Hepatocyte (in vitro differentiated cells): ENCODE data around the gene IRF4. TPM values are rescaled to one million over a fixed set of nuclear protein-coding genes. Genes with fewer than 3 reads are reported as not detected.

Source experiments
- DNase-seq: peaks from one replicate; pipeline ENCODE4 v3.0.0-alpha.2; 2016; ENCODE audit warnings: low spot score
- H2AFZ ChIP-seq: fragments of 200-600 bp; sonication (generic); 2 replicates; pipeline ENCODE4 v1.6.0; 2016; ENCODE audit warnings: antibody characterized with exemption, mild to moderate bottlenecking
- H3K27ac ChIP-seq: fragments of 200-600 bp; sonication (generic); 2 replicates; pipeline ENCODE4 v1.5.1; 2016; ENCODE audit warnings: mild to moderate bottlenecking
- H3K27me3 ChIP-seq: fragments of 200-600 bp; sonication (generic); 2 replicates; pipeline ENCODE4 v1.6.1; 2016
- H3K36me3 ChIP-seq: fragments of 200-600 bp; sonication (generic); replicated peaks from 2 replicates; pipeline ENCODE4 v1.5.1; 2016; ENCODE audit warnings: low read depth; ENCODE audit not compliant: insufficient read depth
- H3K4me1 ChIP-seq: fragments of 200-600 bp; sonication (generic); 2 replicates; pipeline ENCODE4 v1.5.1; 2016; ENCODE audit warnings: mild to moderate bottlenecking, moderate library complexity; ENCODE audit not compliant: insufficient read depth
- H3K4me2 ChIP-seq: fragments of 200-600 bp; sonication (generic); 2 replicates; pipeline ENCODE4 v1.6.0; 2016
- H3K4me3 ChIP-seq: fragments of 200-600 bp; sonication (generic); 2 replicates; pipeline ENCODE4 v1.5.1; 2016; ENCODE audit warnings: mild to moderate bottlenecking
- H3K79me2 ChIP-seq: fragments of 200-600 bp; sonication (generic); 2 replicates; pipeline ENCODE4 v1.6.0; 2017; ENCODE audit warnings: mild to moderate bottlenecking
- H3K9me2 ChIP-seq: fragments of 200-600 bp; sonication (generic); replicated peaks from 2 replicates; pipeline ENCODE4 v1.6.0; 2017; ENCODE audit warnings: mild to moderate bottlenecking; ENCODE audit not compliant: insufficient read depth
- H3K9me3 ChIP-seq: fragments of 200-600 bp; sonication (generic); 2 replicates; pipeline ENCODE4 v1.5.1; 2016; ENCODE audit warnings: low read depth, mild to moderate bottlenecking
- H4K20me1 ChIP-seq: fragments of 200-600 bp; sonication (generic); 2 replicates; pipeline ENCODE4 v1.6.0; 2016; ENCODE audit warnings: mild to moderate bottlenecking; ENCODE audit not compliant: insufficient read depth, poor library complexity, severe bottlenecking
- CTCF ChIP-seq: fragments of 200-600 bp; sonication (generic); IDR thresholded peaks from 2 replicates; pipeline ENCODE4 v1.5.1; 2016; ENCODE audit warnings: antibody characterized with exemption, mild to moderate bottlenecking; ENCODE audit not compliant: poor library complexity
- EZH2 ChIP-seq: fragments of 200-600 bp; sonication (generic); IDR thresholded peaks from 2 replicates; pipeline ENCODE4 v1.6.1; 2016; ENCODE audit warnings: antibody characterized with exemption, mild to moderate bottlenecking, borderline replicate concordance
- EZH2phosphoT487 ChIP-seq: fragments of 200-600 bp; sonication (generic); IDR thresholded peaks from one replicate; pipeline ENCODE4 v1.6.1; 2018; ENCODE audit warnings: antibody characterized with exemption, mild to moderate bottlenecking, low read depth, moderate library complexity; ENCODE audit not compliant: unreplicated experiment, severe bottlenecking
- WGBS: methylation state at CpG from one replicate; pipeline ENCODE4 v1.1.6; 2016; ENCODE audit warnings: low lambda C conversion rate; ENCODE audit errors: missing lambda C conversion rate; 5-methylcytosine and 5-hydroxymethylcytosine counted together
- polyA plus RNA-seq: library from polyadenylated mRNA; unstranded; fragments of >200 nt; fragmentation: Nextera tagmentation; extraction: Ambion mirVana; gene quantifications from 2 replicates; pipeline ENCODE4 v1.2.1, GENCODE V29; 2016
- total RNA-seq: library from RNA; depleted of rRNA; stranded (reverse); fragments of >200 nt; gene quantifications from 2 replicates; pipeline ENCODE4 v1.2.3, GENCODE V29; 2014

Gene IRF4
- total and polyA plus RNA-seq, 2 experiments from 2014 or later: 0.02 to 0.23 TPM

GRCh38 chr6:431986-432385 is 40.4 kb downstream of the IRF4 start:
- no peaks in the 10 kb centered on the region for H3K79me2 ChIP-seq
- H3K27ac ChIP-seq: no peak overlapping the region
- no peak overlapping the region for H3K4me3 ChIP-seq
- no peaks in the 10 kb centered on the region for H3K36me3 ChIP-seq
- 73% methylated on average over 6 of the region's 6 CpGs for WGBS
- no peaks in the 10 kb centered on the region for H4K20me1 ChIP-seq
- H3K9me2 ChIP-seq: no peaks in the 10 kb centered on the region
- no peaks in the 10 kb centered on the region for H3K9me3 ChIP-seq
- no peak overlapping the region for H2AFZ ChIP-seq
- H3K27me3 ChIP-seq: peaks cover 3% of the 10 kb centered on the region
- no peak for TF ChIP-seq EZH2phosphoT487
- no peak for TF ChIP-seq EZH2
- no peak for TF ChIP-seq CTCF
- no peak for DNase-seq
- H3K4me2 ChIP-seq: no peak overlapping the region
- H3K4me1 ChIP-seq: no peaks in the 10 kb centered on the region

GRCh38 chr6:434051-434705 is 42.6 kb downstream of the IRF4 start:
- TF ChIP-seq CTCF: no peak
- no peaks in the 10 kb centered on the region for H3K9me3 ChIP-seq
- H3K36me3 ChIP-seq: no peaks in the 10 kb centered on the region
- H3K4me3 ChIP-seq: no peak overlapping the region
- no peak overlapping the region for H3K4me2 ChIP-seq
- H2AFZ ChIP-seq: no peak overlapping the region
- no peaks in the 10 kb centered on the region for H3K4me1 ChIP-seq
- DNase-seq: no peak
- 84% methylated on average over 14 of the region's 14 CpGs for WGBS
- no peak overlapping the region for H3K27ac ChIP-seq
- no peaks in the 10 kb centered on the region for H4K20me1 ChIP-seq
- no peaks in the 10 kb centered on the region for H3K79me2 ChIP-seq
- no peaks in the 10 kb centered on the region for H3K9me2 ChIP-seq
- H3K27me3 ChIP-seq: peaks cover 3% of the 10 kb centered on the region

- 98% methylated on average over 49 of the region's 50 CpGs for WGBS
These were observed 44.1 kb downstream of the IRF4 start for GRCh38 chr6:435441-436307.

More at GRCh38 chr6:435441-436307, 44.1 kb downstream of the IRF4 start:
- no peak for DNase-seq
- TF ChIP-seq EZH2 (no peak), EZH2phosphoT487 (no peak), CTCF (no peak)
- Histone ChIP-seq H3K27ac (no peak overlapping the region), H3K27me3 (no peaks in the 10 kb centered on the region), H2AFZ (no peak overlapping the region), H3K9me2 (no peaks in the 10 kb centered on the region), H3K4me3 (no peak overlapping the region), H3K79me2 (no peaks in the 10 kb centered on the region), H4K20me1 (no peaks in the 10 kb centered on the region), H3K4me2 (no peak overlapping the region), H3K4me1 (no peaks in the 10 kb centered on the region), H3K9me3 (no peaks in the 10 kb centered on the region), H3K36me3 (no peaks in the 10 kb centered on the region)
